GM19395 (cell line): ENCODE data around the gene CLEC4G.
A peak's percentile ranks its signal among the peaks of the same experiment; 100 is the strongest.
"Not testable (repeated sequence)": the region's sequence is repeated elsewhere in the genome, so short reads cannot be mapped to it uniquely, and the experiment has no call there.

Experiments used
- ATAC-seq: cut with Tn5 transposase; IDR thresholded peaks from one replicate; pipeline ENCODE4 v1.9.1; 2021; ENCODE audit warnings: mild to moderate bottlenecking, moderate library complexity; ENCODE audit not compliant: unreplicated experiment

The CLEC4G gene

GRCh38 chr19:7746903-7747884, 15.3 kb upstream of the CLEC4G start, which contains the start of gene CD209:
Gene CD209, minus strand, starts transcription at chr19:7747534. Its CDS starts 23 bp downstream, at chr19:7747511.
- ATAC-seq = no peak

GRCh38 chr19:7746306-7746705, 14.4 kb upstream of the CLEC4G start:
- not testable (repeated sequence) for ATAC-seq

GRCh38 chr19:7744871-7745650, 13.2 kb upstream of the CLEC4G start:
- no peak for ATAC-seq

GRCh38 chr19:7744199-7744786, 12.4 kb upstream of the CLEC4G start:
- no peak for ATAC-seq

GRCh38 chr19:7743425-7743841, 11.5 kb upstream of the CLEC4G start:
- ATAC-seq = peak; percentile 70

- ATAC-seq = no peak
These were observed 11.1 kb upstream of the CLEC4G start for GRCh38 chr19:7742991-7743390.

GRCh38 chr19:7742575-7742974, 10.7 kb upstream of the CLEC4G start:
- ATAC-seq = no peak

GRCh38 chr19:7740682-7741054, 8.8 kb upstream of the CLEC4G start:
- no peak for ATAC-seq

- no peak for ATAC-seq
These were observed 8.1 kb upstream of the CLEC4G start for GRCh38 chr19:7739801-7740681.

GRCh38 chr19:7739211-7739755, 7.4 kb upstream of the CLEC4G start:
- no peak for ATAC-seq

- no peak for ATAC-seq
These were observed 6.1 kb upstream of the CLEC4G start for GRCh38 chr19:7738023-7738422.

- no peak for ATAC-seq
These were observed 5.3 kb upstream of the CLEC4G start for GRCh38 chr19:7737215-7737614.

GRCh38 chr19:7736148-7736547, 4.2 kb upstream of the CLEC4G start:
- ATAC-seq = no peak

GRCh38 chr19:7734220-7735203, 2.6 kb upstream of the CLEC4G start:
- no peak for ATAC-seq

- ATAC-seq = no peak
These were observed 1.5 kb upstream of the CLEC4G start for GRCh38 chr19:7733376-7733775.

- no peak for ATAC-seq
These were observed 295 bp downstream of the CLEC4G start for GRCh38 chr19:7731615-7732014.

- no peak for ATAC-seq
These were observed 703 bp downstream of the CLEC4G start for GRCh38 chr19:7731218-7731595.

GRCh38 chr19:7730286-7731217, 1.4 kb downstream of the CLEC4G start:
- no peak for ATAC-seq
